Liver (tissue), 9 donors: Measurements from ENCODE around the gene NYNRIN. TPM values are rescaled to one million over a fixed set of nuclear protein-coding genes. Genes with fewer than 3 reads are reported as not detected.

ENCODE experiments used
- DNase-seq: peaks from one replicate; pipeline ENCODE4 v3.0.0-alpha.2; 2017; ENCODE audit warnings: low spot score
- H3K27ac ChIP-seq, 2 donors: one replicate each; pipeline ENCODE4 v1.7.0; 2013; ENCODE audit warnings: inconsistent platforms in 2 of 2, low read length in 2 of 2, control low read depth in 1 of 2, low read depth in 1 of 2, mild to moderate bottlenecking in 1 of 2
- H3K27me3 ChIP-seq, 4 donors: one replicate each; pipeline versions ENCODE4 v1.6.1 to v1.7.0; 2013; ENCODE audit warnings: low read length in 3 of 4, inconsistent platforms in 1 of 4, mild to moderate bottlenecking in 1 of 4, moderate library complexity in 1 of 4; ENCODE audit not compliant: control insufficient read depth in 4 of 4, insufficient read depth in 4 of 4
- H3K36me3 ChIP-seq, 4 donors: one replicate each; pipeline versions ENCODE4 v1.6.1 to v1.7.0; 2013; ENCODE audit warnings: low read length in 3 of 4, mild to moderate bottlenecking in 3 of 4, low read depth in 1 of 4, moderate library complexity in 1 of 4; ENCODE audit not compliant: control insufficient read depth in 4 of 4, insufficient read depth in 3 of 4
- H3K4me1 ChIP-seq, 4 donors: one replicate each; pipeline versions ENCODE4 v1.6.1 to v1.7.0; 2013; ENCODE audit warnings: low read length in 3 of 4, mild to moderate bottlenecking in 3 of 4, moderate library complexity in 1 of 4; ENCODE audit not compliant: control insufficient read depth in 4 of 4, insufficient read depth in 4 of 4
- H3K4me3 ChIP-seq, 3 donors: one replicate each; pipeline versions ENCODE4 v1.6.1 to v1.7.0; 2013; ENCODE audit warnings: low read length in 3 of 3, control low read depth in 1 of 3, low read depth in 1 of 3, mild to moderate bottlenecking in 1 of 3
- H3K9ac ChIP-seq, 2 donors: one replicate each; pipeline ENCODE4 v1.7.0; 2013; ENCODE audit warnings: low read length in 2 of 2, mild to moderate bottlenecking in 2 of 2, moderate library complexity in 2 of 2, control low read depth in 1 of 2, low read depth in 1 of 2
- H3K9me3 ChIP-seq, 4 donors: one replicate each; pipeline versions ENCODE4 v1.6.1 to v1.7.0; 2013; ENCODE audit warnings: low read length in 3 of 4; ENCODE audit not compliant: control insufficient read depth in 4 of 4
- ATF3 ChIP-seq: IDR thresholded peaks from 2 replicates; pipeline ENCODE4 v1.6.1; 2016; ENCODE audit warnings: antibody characterized with exemption
- CTCF ChIP-seq: fragments of 150-350 bp; IDR thresholded peaks from 2 replicates; pipeline ENCODE4 v1.5.1; 2017; ENCODE audit warnings: improper control_type of control experiment, low read depth, low read length; ENCODE audit not compliant: missing input control
- EGR1 ChIP-seq, 2 donors: IDR thresholded peaks; 2 replicates each; pipeline ENCODE4 v1.6.1; 2016 to 2018; ENCODE audit warnings: antibody characterized with exemption in 2 of 2, low read depth in 2 of 2
- FOXA1 ChIP-seq: IDR thresholded peaks from 2 replicates; pipeline ENCODE4 v1.6.1; 2016; ENCODE audit warnings: antibody characterized with exemption
- FOXA2 ChIP-seq: IDR thresholded peaks from 2 replicates; pipeline ENCODE4 v1.6.1; 2016; ENCODE audit warnings: antibody characterized with exemption
- GABPA ChIP-seq, 2 donors: IDR thresholded peaks in 1 of 2; conservative IDR thresholded peaks in 1 of 2; 2 replicates each; pipeline ENCODE4 v1.6.1; 2016; ENCODE audit warnings: antibody characterized with exemption in 2 of 2, mild to moderate bottlenecking in 1 of 2, moderate library complexity in 1 of 2
- HNF4A ChIP-seq, 2 donors: conservative IDR thresholded peaks; 2 replicates each; pipeline ENCODE4 v1.6.1; 2016; ENCODE audit warnings: antibody characterized with exemption in 2 of 2, mild to moderate bottlenecking in 2 of 2
- MAX ChIP-seq: IDR thresholded peaks from 2 replicates; pipeline ENCODE4 v1.6.1; 2016; ENCODE audit warnings: antibody characterized with exemption
- NR2F2 ChIP-seq: IDR thresholded peaks from 2 replicates; pipeline ENCODE4 v1.6.1; 2016; ENCODE audit warnings: antibody characterized with exemption
- RAD21 ChIP-seq, 2 donors: IDR thresholded peaks; 2 replicates each; pipeline ENCODE4 v1.6.1; 2016; ENCODE audit warnings: antibody characterized with exemption in 2 of 2, mild to moderate bottlenecking in 2 of 2
- REST ChIP-seq: IDR thresholded peaks from 2 replicates; pipeline ENCODE4 v1.6.1; 2016; ENCODE audit warnings: antibody characterized with exemption, mild to moderate bottlenecking
- RXRA ChIP-seq, 2 donors: IDR thresholded peaks; 2 replicates each; pipeline ENCODE4 v1.6.1; 2017 to 2018; ENCODE audit warnings: antibody characterized with exemption in 2 of 2, mild to moderate bottlenecking in 1 of 2
- SP1 ChIP-seq: IDR thresholded peaks from 2 replicates; pipeline ENCODE4 v1.6.1; 2018; ENCODE audit warnings: antibody characterized with exemption, mild to moderate bottlenecking
- ZBTB33 ChIP-seq: IDR thresholded peaks from 2 replicates; pipeline ENCODE4 v1.6.1; 2016; ENCODE audit warnings: antibody characterized with exemption
- WGBS: extraction: QIAGEN DNeasy Blood & Tissue Kit; methylation state at CpG from one replicate; pipeline ENCODE4 v1.1.7; 2013; 5-methylcytosine and 5-hydroxymethylcytosine counted together
- polyA plus RNA-seq, 2 donors: library from polyadenylated mRNA; stranded (reverse) in 1 of 2; unstranded in 1 of 2; fragments of 200-250 nt in 1 of 2; fragments of >200 nt in 1 of 2; fragmentation: Nextera tagmentation in 1 of 2; extraction: Ambion mirVana in 1 of 2; gene quantifications; one replicate each; pipeline versions ENCODE4 v1.2.1 to v1.2.3, GENCODE V29; 2013 to 2015
- total RNA-seq, 2 donors: library from RNA; depleted of rRNA; stranded (reverse); fragments of >200 nt; gene quantifications; one replicate each; pipeline ENCODE4 v1.2.3, GENCODE V29; 2014
- donor health status: healthy.
- donor health status: healthy.
- donor health status: healthy.
- donor health status: healthy.
- donor health status: healthy.

NYNRIN gene
- total and polyA plus RNA-seq, 4 donors: 0.89 to 11.0 (median 1.8) TPM

- H3K9ac ChIP-seq: no peak overlapping the region
Observed at GRCh38 chr14:24392325-24393091, 6.3 kb upstream of the NYNRIN start.

More at GRCh38 chr14:24392325-24393091, 6.3 kb upstream of the NYNRIN start:
- H3K27me3 ChIP-seq: no peaks in the 10 kb centered on the region
- TF ChIP-seq FOXA2 (no peak), REST (no peak), SP1 (no peak), HNF4A (conservative IDR thresholded peaks at IDR 0.05) (no peak), EGR1 (IDR thresholded peaks at IDR 0.05; ENCODE audit: low read depth in 2 of 2) (no peak), FOXA1 (no peak), ATF3 (no peak), NR2F2 (no peak), RAD21 (IDR thresholded peaks at IDR 0.05) (no peak), MAX (no peak), GABPA (IDR thresholded peaks at IDR 0.05 in 1 of 2, conservative IDR thresholded peaks at IDR 0.05 in 1 of 2) (no peak), RXRA (IDR thresholded peaks at IDR 0.05) (no peak), CTCF (no peak), ZBTB33 (no peak)
- H3K4me1 ChIP-seq: peaks cover 0 to 9% (median 3%) of the 10 kb centered on the region in 4 donors
- no peak for DNase-seq
- WGBS: 73% methylated on average over 8 of the region's 8 CpGs
- H3K4me3 ChIP-seq: no peak overlapping the region
- H3K27ac ChIP-seq: no peak overlapping the region
- H3K9me3 ChIP-seq: no peaks in the 10 kb centered on the region
- no peaks in the 10 kb centered on the region for H3K36me3 ChIP-seq
